ENCODE measurements around the gene METRNL.
"Not testable (repeated sequence)": the region's sequence is repeated elsewhere in the genome, so short reads cannot be mapped to it uniquely, and the experiment has no call there.

METRNL gene

GRCh38 chr17:83079352-83079747, at the start of gene METRNL:
METRNL (plus strand) TSS chr17:83079609; CDS start chr17:83079816, 207 bp downstream.
- FAIRE-seq = no peak
- DNase-seq (ENCODE audit: insufficient read length, low spot score) = peak; percentile 84

- FAIRE-seq (no peak), DNase-seq (ENCODE audit: insufficient read length, low spot score) (no peak)
These were observed 49.0 kb upstream of the METRNL start for GRCh38 chr17:83030432-83030831.

GRCh38 chr17:83031321-83031945, 48.0 kb upstream of the METRNL start:
- no peak for DNase-seq (ENCODE audit: insufficient read length, low spot score)
- FAIRE-seq = no peak

GRCh38 chr17:83031946-83032451, 47.4 kb upstream of the METRNL start:
- not testable (repeated sequence) for DNase-seq (ENCODE audit: insufficient read length, low spot score); FAIRE-seq

- no peak for FAIRE-seq
- no peak for DNase-seq (ENCODE audit: insufficient read length, low spot score)
These were observed 46.6 kb upstream of the METRNL start for GRCh38 chr17:83032781-83033180.

GRCh38 chr17:83034525-83034924, 44.9 kb upstream of the METRNL start:
- no peak for FAIRE-seq

GRCh38 chr17:83035722-83036121, 43.7 kb upstream of the METRNL start:
- no peak for FAIRE-seq

More at GRCh38 chr17:83034525-83034924, 44.9 kb upstream of the METRNL start:
- no peak for DNase-seq (ENCODE audit: insufficient read length, low spot score)

GRCh38 chr17:83036193-83036592, 43.2 kb upstream of the METRNL start:
- FAIRE-seq = no peak
- no peak for DNase-seq (ENCODE audit: insufficient read length, low spot score)

More at GRCh38 chr17:83035722-83036121, 43.7 kb upstream of the METRNL start:
- no peak for DNase-seq (ENCODE audit: insufficient read length, low spot score)

- DNase-seq (ENCODE audit: insufficient read length, low spot score) = no peak
These were observed 42.7 kb upstream of the METRNL start for GRCh38 chr17:83036666-83037065.

GRCh38 chr17:83037084-83037873, 42.1 kb upstream of the METRNL start:
- FAIRE-seq (no peak), DNase-seq (ENCODE audit: insufficient read length, low spot score) (no peak)

More at GRCh38 chr17:83036666-83037065, 42.7 kb upstream of the METRNL start:
- no peak for FAIRE-seq

- DNase-seq (ENCODE audit: insufficient read length, low spot score) (no peak), FAIRE-seq (no peak)
These were observed 41.6 kb upstream of the METRNL start for GRCh38 chr17:83037874-83038165.

GRCh38 chr17:83038983-83039382, 40.4 kb upstream of the METRNL start:
- FAIRE-seq; DNase-seq (ENCODE audit: insufficient read length, low spot score): not testable (repeated sequence)

GRCh38 chr17:83041305-83041704, 38.1 kb upstream of the METRNL start:
- DNase-seq (ENCODE audit: insufficient read length, low spot score) (no peak), FAIRE-seq (no peak)

GRCh38 chr17:83042522-83043158, 36.8 kb upstream of the METRNL start:
- DNase-seq (ENCODE audit: insufficient read length, low spot score) (no peak), FAIRE-seq (no peak)

GRCh38 chr17:83044479-83044878, 34.9 kb upstream of the METRNL start:
- DNase-seq (ENCODE audit: insufficient read length, low spot score); FAIRE-seq: not testable (repeated sequence)

GRCh38 chr17:83046448-83047181, 32.8 kb upstream of the METRNL start:
- DNase-seq (ENCODE audit: insufficient read length, low spot score) = no peak
- FAIRE-seq = no peak

GRCh38 chr17:83047182-83047478, 32.3 kb upstream of the METRNL start:
- FAIRE-seq (no peak), DNase-seq (ENCODE audit: insufficient read length, low spot score) (no peak)

GRCh38 chr17:83047818-83048475, 31.5 kb upstream of the METRNL start:
- not testable (repeated sequence) for FAIRE-seq; DNase-seq (ENCODE audit: insufficient read length, low spot score)

GRCh38 chr17:83050651-83051395, 28.6 kb upstream of the METRNL start:
- no peak for DNase-seq (ENCODE audit: insufficient read length, low spot score)
- peak; percentile 88 for FAIRE-seq

All from HTR-8/SVneo (cell line).